Measurements from ENCODE around the gene TAS2R41.

DNA sequence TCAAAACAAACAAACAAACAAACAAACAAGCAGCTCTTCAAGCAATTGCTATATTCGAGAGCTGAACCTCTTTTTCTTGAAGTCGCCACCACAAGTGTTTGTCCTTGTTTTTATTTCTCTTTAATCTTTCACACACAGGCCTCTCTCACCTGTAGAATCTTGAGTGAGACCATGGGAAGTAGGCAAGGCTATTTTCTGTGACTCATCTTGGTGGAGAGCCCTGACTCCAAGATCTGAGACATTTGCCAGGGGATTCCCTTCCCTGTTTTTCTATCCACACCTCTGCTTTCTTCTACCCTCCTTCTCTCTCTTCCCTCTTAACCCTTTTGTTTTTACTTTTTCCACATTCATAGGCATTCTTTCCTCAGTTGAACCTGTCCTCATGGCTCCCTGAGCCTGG is 42.4 kb upstream of the TAS2R41 start:
- TF ChIP-seq HDAC2 (IDR thresholded peaks at IDR 0.05) = no peak
- TF ChIP-seq, protein P1, sequence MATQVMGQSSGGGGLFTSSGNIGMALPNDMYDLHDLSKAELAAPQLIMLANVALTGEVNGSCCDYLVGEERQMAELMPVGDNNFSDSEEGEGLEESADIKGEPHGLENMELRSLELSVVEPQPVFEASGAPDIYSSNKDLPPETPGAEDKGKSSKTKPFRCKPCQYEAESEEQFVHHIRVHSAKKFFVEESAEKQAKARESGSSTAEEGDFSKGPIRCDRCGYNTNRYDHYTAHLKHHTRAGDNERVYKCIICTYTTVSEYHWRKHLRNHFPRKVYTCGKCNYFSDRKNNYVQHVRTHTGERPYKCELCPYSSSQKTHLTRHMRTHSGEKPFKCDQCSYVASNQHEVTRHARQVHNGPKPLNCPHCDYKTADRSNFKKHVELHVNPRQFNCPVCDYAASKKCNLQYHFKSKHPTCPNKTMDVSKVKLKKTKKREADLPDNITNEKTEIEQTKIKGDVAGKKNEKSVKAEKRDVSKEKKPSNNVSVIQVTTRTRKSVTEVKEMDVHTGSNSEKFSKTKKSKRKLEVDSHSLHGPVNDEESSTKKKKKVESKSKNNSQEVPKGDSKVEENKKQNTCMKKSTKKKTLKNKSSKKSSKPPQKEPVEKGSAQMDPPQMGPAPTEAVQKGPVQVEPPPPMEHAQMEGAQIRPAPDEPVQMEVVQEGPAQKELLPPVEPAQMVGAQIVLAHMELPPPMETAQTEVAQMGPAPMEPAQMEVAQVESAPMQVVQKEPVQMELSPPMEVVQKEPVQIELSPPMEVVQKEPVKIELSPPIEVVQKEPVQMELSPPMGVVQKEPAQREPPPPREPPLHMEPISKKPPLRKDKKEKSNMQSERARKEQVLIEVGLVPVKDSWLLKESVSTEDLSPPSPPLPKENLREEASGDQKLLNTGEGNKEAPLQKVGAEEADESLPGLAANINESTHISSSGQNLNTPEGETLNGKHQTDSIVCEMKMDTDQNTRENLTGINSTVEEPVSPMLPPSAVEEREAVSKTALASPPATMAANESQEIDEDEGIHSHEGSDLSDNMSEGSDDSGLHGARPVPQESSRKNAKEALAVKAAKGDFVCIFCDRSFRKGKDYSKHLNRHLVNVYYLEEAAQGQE (IDR thresholded peaks at IDR 0.05) = no peak
- TF ChIP-seq MYC (IDR thresholded peaks at IDR 0.05; ENCODE audit: borderline replicate concordance, low read length) = no peak
